NCI-H446 (cell line): ENCODE data around the gene ARPC1A.
"Not testable (repeated sequence)": the region's sequence is repeated elsewhere in the genome, so short reads cannot be mapped to it uniquely, and the experiment has no call there.

Experiments used
- DNase-seq, 2 experiments: peaks; one replicate each; lab custom pipeline; 2025; lab: John Stamatoyannopoulos, UW

The ARPC1A gene

DNA sequence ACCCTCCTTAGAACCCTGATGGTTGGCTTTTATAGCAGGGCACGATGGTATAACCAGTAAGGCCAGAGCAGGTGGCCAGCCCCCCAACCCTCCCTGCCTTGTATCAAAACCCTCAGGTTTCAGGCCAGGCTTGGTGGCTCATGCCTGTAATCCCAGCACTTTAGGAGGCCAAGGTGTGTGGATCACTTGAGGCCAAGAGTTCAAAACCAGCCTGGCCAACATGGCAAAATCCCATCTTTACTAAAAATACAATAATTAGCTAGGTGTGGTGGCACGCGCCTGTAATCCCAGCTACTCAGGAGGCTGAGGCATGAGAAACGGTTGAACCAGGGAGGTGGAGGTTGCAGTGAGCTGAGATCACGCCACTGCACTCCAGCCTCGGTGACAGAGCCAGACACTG, 3.0 kb upstream of the ARPC1A start:
- DNase-seq: not testable (repeated sequence)

DNA sequence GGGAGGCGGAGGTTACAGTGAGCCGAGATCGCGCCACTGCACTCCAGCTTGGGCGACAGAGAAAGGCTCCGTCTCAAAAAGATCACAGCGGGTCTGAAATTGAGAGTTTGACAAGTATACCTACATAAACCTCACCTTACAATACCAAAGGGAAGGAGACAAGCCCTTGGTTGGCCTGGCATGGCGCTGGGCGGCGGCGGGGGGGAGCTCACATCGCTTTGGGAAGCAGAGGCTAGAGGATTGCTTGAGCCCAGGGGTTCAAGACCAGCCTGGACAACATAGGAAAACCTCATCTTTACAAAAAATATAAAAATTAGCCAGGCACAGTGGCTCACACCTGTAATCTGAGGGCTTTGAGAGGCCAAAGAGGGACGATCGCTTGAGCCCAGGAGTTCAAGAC, 1.1 kb upstream of the ARPC1A start:
- DNase-seq: no peak

DNA sequence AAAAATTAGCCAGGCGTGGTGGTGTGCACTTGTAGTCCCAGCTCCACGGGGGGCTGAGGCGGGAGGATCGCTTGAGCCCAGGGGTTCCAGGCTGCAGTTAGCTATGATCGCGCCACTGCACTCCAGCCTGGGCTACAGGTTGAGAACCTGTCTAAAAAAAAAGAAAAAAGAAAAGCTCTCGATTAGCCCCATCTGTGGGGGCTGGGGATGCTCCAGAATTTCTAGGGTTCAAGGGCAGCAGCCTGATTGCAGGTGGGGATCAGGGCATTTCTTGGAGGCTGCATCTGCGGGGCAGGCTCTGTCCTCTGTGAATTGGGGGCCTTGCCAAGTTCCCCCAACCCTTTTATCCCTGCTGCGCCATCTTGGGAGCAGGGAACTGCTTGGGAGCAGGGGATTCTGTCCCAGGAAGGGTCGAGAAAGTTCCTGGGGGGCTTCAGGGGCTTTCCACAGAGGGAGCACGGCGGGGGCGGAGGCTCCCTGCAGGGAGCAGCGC, 651 bp upstream of the ARPC1A start:
- DNase-seq: no peak

DNA sequence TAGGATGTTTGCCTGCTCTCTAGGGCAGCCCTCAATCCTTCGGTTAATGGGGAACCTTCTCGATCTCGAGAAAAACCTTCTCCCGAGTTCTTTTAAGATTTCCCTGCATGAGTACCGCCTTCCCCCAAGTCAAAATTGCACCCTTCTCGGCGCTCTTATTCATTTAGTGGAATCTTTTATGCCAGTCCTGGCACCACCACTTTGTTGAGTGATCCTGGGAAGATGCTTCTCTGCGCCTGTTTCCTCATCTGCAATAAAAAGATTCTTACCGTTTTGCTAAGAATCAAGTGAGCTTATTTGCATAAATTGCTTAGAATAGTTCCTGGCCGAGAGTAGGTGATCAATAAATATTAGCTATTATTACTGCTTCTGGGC, 697 bp downstream of the ARPC1A start:
- no peak for DNase-seq

DNA sequence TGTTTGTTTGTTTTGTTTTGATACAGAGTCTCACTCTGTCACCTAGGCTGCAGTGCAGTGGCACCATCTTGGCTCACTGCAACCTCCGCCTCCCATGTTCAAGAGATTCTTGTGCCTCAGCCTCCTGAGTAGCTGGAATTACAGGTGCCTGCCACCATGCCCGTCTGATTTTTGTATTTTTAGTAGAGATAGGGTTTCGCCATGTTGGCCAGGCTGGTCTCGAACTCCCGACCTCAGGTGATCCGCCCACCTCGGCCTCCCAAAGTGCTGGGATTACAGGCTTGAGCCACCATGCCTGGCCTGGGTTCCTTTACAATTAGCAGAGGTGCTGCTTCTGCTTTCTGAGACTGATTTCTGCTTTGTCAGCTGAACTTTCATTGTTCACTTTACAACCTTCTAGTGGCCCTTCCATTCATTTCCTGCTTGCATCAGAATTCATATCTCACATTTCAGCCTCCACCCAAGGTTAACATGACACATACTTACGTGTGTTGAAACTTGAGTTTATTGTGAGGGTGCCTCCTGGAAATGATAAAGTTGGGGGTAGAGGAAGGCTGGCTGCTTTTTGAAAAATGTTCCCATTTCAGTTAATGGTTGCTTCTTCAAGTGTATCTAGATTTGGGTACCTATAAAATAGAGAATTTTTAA, 4.7 kb downstream of the ARPC1A start:
- not testable (repeated sequence) for DNase-seq

DNA sequence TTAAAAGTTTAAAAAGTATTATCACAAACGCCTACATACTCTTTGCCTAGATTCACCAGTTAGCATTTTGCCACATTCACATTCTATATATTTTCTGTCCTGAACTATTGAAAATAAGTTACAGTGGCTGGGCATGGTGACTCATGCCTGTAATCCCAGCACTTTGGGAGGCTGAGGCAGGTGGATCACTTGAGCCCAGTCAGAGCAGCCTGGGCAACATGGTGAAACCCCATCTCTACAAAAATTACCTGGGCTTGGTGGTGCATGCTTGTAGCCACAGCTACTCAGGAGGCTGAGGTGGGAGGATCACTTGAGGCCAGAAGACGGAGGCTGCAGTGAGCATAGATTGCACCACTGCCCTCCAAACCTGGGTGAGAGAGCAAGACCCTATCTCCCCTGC, 5.3 kb downstream of the ARPC1A start:
- no peak for DNase-seq

DNA sequence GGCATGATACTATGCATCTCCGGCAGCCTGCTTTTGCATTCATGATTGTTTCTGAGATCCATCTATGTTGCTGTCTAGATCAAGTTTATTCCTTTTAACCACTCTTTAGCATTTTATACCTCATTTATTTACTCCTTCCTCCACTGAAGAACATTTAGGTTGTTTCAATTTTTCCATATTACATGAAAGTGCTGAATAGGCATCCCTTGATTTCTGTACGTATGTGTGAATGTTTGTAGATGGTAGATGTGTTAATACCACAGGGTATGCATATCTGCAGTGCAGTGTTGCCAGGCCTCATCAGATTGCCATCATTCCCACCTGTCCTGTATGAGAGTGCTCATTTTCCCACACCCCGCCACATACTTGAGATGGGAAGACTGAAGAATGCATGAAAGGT, 13.9 kb downstream of the ARPC1A start:
- no peak for DNase-seq

DNA sequence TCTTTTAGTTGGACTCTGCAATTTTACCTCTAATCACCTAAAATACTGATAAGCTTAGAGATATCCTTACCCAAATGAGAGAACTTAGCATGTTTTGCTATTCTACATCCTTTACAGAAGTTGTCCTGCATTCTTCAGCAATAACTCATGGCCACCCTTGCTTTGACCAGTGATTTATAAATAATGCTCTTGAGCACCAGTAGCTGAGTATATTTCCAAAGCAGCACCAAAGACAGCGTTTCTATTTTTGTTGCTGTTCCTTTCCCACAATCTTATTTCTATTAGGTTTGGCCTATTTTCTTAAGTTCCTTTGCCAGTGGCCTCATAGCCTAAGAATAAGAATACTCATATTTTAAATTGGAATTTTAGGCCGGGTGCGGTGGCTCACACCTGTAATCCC, 15.0 kb downstream of the ARPC1A start:
- no peak for DNase-seq

DNA sequence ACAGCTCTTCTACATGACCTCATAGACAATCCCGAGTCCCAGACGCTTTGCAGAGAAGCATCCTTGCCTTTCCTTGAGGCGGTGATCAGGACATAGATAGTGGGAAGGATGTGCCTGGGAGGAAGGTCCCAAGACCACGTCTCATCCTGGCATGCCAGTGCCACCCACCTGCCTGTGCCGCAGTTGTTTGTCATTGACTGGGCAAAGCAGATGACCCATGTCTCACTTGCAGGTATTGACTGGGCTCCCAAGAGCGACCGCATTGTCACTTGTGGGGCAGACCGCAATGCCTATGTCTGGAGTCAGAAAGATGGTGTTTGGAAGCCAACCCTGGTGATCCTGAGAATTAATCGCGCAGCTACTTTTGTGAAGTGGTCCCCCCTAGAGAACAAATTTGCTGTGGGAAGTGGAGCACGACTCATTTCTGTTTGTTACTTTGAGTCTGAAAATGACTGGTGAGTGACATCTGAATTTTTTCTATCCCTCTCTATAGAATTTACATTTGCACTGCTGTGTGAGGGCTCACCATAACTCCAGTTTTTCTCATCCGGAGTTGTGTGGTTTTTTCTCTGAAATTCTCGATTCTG, 18.5 kb downstream of the ARPC1A start:
- no peak for DNase-seq

DNA sequence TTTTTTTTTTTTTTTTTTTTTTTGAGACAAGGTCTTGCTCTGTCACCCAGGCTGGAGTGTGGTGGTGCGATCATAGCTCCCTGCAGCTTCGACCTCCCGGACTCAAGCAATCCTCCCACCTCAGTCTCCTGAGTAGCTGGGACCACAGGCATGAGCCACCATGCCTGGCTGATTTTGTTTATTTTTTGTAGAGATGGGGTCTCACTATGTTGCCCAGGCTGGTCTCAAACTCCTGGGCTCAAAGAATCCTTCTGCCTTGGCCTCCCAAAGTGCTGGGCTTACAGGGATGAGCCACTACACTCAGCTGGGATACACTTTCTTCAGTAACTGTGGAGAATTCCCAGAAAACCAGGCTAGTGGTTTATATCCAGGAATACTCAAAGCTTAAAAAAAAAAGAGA, 24.9 kb downstream of the ARPC1A start:
- DNase-seq: not testable (repeated sequence)

DNA sequence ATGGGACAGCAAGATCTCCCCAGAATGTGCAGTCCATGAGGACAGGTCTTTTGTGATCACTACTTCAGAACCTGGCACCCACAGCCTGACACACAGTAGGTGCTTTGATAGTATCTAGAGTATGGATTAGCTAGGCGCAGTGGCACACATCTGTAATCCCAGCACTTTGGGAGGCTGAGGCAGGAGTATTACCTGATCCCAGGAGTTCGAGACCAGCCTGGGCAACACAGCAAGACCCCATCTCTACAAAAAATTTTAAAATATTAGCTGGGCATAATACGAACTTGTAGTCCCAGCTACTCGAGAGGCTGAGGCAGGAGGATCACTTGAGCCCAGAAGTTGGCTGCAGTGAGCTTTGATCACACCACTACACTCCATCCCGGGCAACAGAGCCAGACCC, 26.5 kb downstream of the ARPC1A start:
- DNase-seq: no peak

DNA sequence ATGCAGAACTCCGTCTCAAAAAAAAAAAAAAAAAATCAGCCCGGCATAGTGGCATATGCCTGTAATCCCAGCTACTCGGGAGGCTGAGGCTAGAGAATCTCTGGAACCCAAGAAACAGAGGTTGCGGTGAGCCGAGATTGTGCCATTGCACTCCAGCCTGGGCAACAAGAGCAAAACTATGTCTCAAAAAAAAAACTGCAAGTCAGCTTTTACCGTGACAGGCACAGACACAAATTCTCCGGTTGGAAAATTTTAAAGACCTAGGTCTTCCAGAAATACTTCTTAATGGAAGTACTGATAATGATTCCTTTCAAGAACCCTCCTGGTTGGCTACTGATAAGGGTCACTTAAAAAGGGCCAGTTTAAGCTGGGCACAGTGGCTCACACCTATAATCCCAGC, 29.4 kb downstream of the ARPC1A start:
- DNase-seq: no peak

DNA sequence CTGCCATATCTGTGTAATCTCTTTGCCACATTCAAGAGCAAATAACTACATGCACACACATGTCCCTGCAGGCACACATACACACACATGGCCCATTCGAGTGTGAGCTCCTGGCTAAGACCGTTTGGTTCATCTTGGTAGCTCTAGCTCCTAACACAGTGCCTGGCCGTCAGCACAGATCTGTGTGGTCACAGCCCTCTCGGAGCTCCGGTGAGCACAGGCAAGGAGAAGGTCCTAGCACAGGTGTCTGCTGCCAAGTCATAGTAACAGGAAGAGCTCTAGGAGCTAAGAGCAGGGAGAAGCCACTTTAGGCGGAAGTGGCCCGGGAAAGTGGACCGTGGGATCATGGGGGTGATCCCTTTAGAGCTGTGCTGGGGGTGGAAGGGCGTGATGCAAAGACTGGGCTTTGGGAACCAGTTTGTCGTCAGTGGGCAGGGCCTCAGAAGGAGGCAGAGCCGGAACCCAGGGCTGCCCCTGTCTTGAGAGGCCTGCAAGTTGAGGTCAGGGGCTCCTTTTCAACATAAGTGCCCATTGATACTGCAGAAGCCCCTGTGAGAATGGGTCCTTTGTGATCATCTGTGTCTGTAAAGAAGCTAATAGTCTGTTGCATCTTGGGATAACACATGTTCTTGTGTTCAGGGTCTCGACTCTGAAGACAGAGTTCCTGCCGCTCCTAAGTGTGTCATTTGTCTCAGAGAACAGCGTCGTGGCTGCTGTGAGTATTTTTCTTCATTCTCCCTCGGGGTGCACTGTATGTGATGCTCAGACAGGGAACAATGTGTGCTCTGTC, 32.2 kb downstream of the ARPC1A start:
- DNase-seq: no peak

DNA sequence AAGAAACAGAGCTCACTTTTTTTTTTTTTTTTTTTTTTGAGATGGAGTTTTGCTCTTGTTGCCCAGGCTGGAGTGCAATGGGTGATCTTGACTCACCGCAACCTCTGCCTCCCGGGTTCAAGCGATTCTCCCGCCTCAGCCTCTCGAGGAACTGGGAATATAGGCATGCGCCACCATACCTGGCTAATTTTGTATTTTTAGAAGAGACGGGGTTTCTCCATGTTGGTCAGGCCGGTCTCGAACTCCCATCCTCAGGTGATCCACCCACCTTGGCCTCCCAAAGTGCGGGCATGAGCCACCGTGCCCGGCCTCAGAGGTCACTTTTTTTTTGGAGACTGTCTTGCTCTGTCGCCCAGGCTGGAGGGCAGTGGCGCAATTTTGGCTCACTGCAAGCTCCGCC, 32.8 kb downstream of the ARPC1A start:
- DNase-seq: not testable (repeated sequence)

DNA sequence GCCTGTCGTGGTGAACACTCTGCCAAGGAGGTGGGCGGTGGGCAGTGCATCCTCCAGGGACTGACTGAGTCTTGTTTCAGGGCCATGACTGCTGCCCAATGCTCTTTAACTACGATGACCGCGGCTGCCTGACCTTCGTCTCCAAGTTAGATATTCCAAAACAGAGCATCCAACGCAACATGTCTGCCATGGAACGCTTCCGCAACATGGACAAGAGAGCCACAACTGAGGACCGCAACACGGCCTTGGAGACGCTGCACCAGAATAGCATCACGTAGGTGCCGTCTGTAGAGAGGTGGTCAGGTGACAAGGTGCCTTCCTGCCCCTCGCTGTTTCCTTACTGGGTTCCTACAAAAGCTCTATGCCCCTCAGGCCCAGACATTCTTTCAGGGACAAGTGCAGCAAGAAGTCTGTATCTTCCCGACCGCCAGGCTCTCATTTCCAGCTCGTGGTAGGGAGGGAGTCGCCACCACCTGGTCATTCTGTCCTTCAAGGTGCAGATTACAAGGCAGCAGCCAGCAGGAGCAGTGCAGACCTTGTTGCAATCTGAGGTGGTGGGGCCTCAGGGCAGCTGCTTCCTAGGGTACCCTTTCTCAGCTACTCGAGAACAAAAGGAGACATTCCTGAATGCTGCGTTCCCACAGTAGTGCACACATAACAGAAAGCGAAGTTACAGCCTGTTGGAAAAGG, 33.9 kb downstream of the ARPC1A start:
- DNase-seq: no peak

DNA sequence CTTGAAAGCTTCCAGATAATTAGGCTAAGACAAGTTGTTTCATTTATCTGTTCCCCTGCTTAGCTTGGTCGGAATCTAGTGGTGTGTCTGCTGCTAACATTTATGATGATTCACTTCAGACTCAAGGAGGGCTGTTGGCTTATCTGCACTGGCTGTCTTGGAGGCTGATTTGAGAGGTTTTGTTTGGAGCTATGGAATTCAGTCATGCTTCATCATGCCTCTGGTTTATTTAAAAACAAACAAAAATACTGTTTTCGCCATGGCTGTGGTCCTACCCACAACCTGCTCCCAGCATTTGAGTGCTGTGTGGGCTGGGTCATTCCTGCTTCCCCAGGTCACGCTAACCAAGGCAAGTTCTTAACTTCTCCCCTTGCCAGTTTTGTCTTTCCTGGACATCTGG, 37.1 kb downstream of the ARPC1A start:
- DNase-seq: no peak

DNA sequence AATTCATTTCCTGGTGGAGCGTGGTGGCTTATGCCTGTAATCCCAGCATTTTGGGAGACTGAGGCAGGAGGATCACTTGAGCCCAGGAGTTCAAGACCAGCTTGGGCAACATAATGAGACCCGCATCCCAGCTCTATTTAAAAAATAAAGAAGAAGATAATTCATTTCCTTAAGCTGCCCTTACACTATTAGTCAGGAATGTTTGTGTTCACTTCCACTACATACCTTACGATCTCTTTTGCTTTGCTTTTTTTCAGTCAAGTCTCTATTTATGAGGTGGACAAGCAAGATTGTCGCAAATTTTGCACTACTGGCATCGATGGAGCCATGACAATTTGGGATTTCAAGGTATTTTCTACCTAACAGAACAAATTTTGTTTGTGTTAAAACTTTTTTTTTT, 37.6 kb downstream of the ARPC1A start:
- DNase-seq: no peak

DNA sequence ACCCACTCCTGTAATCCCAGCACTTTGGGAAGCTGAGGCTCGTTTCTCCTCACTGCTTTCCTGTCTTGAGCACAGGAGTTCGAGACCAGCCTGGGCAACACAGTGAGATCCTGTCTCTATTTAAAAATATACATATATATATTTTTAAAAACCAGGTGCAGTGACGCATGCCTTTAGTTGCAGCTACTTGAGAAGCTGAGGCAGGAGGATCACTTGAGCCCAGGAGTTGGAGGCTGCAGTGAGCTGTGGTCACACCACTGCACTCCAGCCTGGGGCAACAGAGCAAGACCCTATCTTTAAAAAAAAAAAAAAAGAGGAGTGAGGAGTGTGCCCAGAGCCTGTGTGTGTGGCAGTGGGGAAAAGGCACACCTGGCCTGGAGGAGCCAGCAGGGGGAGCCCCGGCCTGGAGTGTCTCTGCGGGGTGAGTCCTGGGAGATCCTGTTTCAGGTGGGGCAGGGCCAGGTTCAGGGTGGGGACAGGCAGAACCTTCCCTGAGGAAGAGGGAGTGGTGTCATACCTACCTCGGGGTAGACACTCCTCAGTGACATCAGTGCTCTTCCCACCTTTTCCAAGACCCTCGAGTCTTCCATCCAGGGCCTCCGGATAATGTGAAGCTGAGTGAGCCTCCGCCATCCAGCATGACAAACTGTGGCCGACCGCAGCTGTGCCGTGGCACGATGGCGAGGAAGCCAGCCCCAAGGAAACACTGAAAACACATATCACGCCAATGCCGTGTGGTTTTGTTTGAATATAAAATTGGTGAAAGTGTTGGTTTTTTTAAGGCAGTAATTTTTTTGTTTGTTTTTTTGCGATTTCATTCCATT, 39.8 kb downstream of the ARPC1A start:
- DNase-seq: no peak

DNA sequence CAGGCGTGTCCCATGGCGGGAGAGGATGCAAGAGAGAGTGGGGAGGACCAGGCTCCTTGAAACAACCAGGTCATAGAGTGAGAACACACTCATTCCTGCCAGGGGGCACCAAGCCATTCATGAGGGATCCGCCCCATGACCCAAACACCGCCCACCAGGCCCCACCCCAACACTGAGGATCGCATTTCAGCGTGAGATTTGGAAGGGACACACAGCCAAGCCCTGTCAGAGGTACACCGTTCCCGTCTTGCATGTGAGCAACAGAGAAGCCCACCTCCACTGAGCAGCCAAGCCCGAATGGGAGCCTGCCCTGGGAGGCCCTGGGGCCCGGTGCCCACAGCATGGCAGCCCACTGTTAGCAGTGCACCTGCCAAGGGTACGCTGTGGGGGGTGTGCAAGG, 40.9 kb downstream of the ARPC1A start:
- DNase-seq: no peak

DNA sequence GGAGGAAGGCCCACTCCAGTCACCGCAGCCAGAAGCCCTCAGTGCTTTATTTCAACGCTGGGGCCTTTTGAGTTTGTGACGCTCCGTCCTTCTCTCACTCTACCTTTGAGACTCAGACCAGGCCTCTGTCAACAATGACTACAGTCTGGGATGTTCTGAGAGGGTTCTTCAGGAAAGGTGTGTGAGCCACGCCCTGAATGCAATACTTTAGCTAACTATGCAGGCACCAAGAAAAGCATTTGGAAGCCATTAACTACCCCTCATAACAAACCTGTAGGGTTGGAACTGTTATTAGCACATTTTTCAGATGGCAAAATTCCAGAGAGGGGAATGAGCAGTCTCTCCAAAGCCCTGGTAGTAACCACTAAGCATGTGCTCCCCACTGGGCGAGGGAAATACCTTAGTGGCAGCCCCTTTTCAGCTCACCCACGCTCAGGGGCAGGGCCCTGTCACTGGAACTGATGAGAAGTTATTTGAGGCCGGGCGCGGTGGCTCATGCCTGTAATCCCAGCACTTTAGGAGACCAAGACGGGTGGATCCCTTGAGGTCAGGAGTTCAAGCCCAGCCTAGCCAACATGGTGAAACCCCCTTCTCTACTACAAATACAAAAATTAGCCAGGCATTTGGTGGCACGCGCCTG, 43.2 kb downstream of the ARPC1A start:
- no peak for DNase-seq

DNA sequence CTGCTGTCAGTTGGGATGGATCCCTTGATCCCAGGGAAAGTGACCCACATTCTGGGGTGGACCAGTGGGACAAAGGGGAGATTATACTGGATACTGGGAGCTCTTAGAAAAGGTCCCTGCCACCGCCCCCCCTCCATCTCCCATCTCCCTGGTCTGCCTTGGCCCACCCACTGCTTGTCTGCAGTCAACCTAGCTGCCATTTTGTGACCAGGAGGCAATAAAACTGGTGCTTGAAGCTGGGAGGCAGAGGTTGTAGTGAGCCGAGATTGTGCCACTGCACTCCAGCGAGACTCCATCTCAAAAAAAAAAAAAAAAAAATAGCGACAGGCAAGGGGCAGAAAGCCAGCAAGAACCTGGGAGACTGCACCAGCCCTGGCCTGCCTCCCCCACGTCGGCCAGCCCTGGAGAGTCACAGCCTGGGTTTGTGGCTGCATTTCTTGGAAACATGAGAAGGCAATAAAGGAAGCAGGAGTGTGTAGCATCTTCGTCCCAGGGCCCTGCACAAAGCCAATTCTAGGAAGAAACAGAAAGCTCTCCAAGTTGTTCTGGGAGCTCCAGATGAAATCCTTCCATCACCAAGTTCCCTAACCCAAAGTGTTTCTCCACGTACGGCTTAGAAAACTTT, 44.2 kb downstream of the ARPC1A start:
- DNase-seq: no peak
